MM.1S (cell line): Measurements from ENCODE around the gene ENO4.

Experiments used
- CTCF ChIP-seq: fragments of 300-600 bp; sonication (generic); IDR thresholded peaks from 2 replicates; pipeline ENCODE4 v1.5.1; 2016; ENCODE audit warnings: antibody characterized with exemption, low read length, mixed read lengths
- EZH2 ChIP-seq: fragments of 300-600 bp; sonication (generic); optimal IDR thresholded peaks from 2 replicates; pipeline ENCODE3; 2017; ENCODE audit warnings: low read depth, mild to moderate bottlenecking, antibody characterized with exemption, low read length, mixed read lengths
- EZH2phosphoT487 ChIP-seq: fragments of 300-600 bp; sonication (generic); IDR thresholded peaks from 2 replicates; pipeline ENCODE4 v1.6.1; 2018; ENCODE audit warnings: antibody characterized with exemption, low read length

DNA sequence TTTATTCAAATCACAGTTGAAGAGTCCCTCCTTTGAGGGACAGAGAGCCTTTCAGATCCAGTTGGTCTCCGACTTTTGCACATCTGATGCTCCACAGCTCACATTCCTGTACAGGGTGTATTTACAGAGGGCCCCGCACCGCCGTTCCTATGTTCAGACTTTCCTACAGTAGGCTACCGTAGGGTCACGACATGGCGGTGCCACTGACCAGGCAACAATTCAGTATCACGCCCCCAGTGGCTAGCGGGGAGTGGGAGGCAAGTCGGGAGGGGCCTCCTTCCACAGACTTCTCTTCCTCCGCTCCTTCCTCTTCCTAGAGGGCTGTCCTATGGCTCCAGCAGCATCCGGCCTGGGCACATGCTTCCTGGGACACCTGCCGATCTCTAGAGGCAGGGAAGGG lies 40.6 kb upstream of the ENO4 start:
- no peak for TF ChIP-seq CTCF
- no peak for TF ChIP-seq EZH2
- no peak for TF ChIP-seq EZH2phosphoT487
